Adipose tissue (tissue), 3 donors: ENCODE measurements around the gene PCYT1B. TPM values are rescaled to one million over a fixed set of nuclear protein-coding genes. Genes with fewer than 3 reads are reported as not detected.

Experiments used
- H3K27ac ChIP-seq: one replicate; pipeline ENCODE4 v1.5.1; 2013; ENCODE audit warnings: low read depth, low read length
- WGBS, 3 donors: extraction: QIAGEN DNeasy Blood & Tissue Kit; methylation state at CpG; one replicate each; pipeline ENCODE4 v1.1.7; 2013; 5-methylcytosine and 5-hydroxymethylcytosine counted together
- polyA plus RNA-seq, 3 donors: library from polyadenylated mRNA; stranded (reverse); fragments of 200-250 nt; gene quantifications; one replicate each; pipeline ENCODE4 v1.2.3, GENCODE V29; 2013
- donor health status: healthy with polysubstance abuse.
- donor health status: Bipolar disorder and iron deficiency.
- donor health status: healthy.

PCYT1B gene
- polyA plus RNA-seq, 3 donors, result 0.03 to 0.66 (median 0.22) TPM

- no peak overlapping the region for H3K27ac ChIP-seq
- WGBS, 3 donors, result 36 to 57% (median 40%) methylated on average over 4 of the region's 4 CpGs
Measured at GRCh38 chrX:24553011-24553410, 94.1 kb downstream of the PCYT1B start.

GRCh38 chrX:24550166-24550565 lies 97.0 kb downstream of the PCYT1B start:
- no peak overlapping the region for H3K27ac ChIP-seq
- WGBS, 3 donors, result 80 to 94% (median 88%) methylated on average over 5 of the region's 5 CpGs

DNA sequence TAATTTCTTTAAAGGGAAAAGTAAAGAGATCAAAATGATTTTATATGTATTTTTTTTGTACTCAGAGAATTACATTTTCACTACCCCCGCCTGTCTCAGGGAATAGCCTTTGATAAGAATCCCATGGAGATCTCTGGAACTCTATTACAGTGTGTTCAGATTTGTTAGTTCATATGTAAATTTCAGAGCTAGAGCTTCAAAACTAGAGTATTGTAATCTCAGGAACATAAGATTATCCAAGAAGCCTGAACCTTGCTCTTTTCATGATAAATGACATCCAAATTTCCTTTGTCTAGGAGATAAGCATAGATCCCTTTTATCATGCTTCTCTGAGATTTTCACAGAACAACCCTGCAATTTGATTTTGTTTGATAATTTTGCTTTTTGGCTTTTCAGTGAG lies 99.2 kb downstream of the PCYT1B start:
- 76 to 100% (median 98%) methylated on average over 1 of the region's 1 CpG for WGBS, 3 donors

DNA sequence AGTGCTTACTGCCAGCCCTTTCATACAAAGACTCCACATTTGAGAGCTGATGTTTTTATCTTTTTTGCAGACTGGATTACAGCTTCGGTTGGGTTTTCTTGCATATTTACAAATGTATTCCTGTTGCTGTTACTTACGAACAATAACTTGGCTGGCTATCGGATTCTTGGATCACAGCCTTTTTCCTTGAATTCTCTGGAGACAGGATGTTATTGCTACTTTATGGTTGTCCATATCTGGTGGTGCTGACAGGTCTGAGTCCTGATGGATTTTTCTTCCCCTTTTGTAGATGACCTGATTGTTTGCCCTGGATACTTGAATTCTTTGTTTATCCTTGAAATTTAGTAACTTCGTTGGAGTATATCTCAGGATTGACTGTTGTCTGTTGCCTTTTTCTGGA lies 104.4 kb downstream of the PCYT1B start:
- WGBS, 3 donors, result 46 to 59% (median 49%) methylated on average over 4 of the region's 4 CpGs
- no peak overlapping the region for H3K27ac ChIP-seq

More for the DNA sequence above, 99.2 kb downstream of the PCYT1B start:
- no peak overlapping the region for H3K27ac ChIP-seq

DNA sequence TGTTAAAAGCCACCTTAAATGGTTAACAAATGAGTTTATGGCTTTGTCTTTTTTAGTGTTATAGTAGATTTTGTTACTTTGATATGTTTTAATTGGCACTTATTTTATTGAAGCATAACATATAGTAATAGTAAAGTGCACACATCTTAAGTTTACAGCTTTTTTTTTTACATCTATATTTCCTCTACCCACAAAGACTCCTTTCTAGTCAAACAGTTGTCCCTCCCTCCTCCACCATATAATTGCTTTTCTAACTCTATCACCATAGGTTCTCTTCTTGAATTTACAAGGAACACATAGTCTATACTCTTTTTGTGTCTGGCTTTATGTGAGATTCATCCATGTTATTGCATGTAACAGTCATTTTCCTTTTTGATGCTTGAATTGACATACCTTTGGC lies 110.6 kb downstream of the PCYT1B start:
- H3K27ac ChIP-seq, result no peak overlapping the region

DNA sequence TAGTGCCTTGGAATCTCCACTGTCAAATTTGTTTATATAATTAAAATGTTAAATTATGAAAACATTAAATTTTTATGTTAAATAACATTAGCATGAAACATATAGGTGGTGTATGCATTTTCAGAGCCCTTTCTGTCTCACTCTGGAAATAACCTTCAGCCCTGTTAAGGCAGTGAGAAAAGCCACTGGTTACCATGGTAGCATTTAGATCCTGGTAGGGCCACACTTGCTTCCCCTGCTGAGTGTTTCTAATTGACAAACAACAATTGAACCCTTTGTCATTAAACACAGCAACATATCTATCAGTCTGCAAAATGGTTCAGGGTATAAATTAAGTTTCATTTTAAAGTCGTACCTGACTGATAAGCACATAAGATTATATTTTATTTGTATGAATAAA lies 118.5 kb downstream of the PCYT1B start:
- H3K27ac ChIP-seq, result no peak overlapping the region
- 55 to 87% (median 67%) methylated on average over 1 of the region's 1 CpG for WGBS, 3 donors

DNA sequence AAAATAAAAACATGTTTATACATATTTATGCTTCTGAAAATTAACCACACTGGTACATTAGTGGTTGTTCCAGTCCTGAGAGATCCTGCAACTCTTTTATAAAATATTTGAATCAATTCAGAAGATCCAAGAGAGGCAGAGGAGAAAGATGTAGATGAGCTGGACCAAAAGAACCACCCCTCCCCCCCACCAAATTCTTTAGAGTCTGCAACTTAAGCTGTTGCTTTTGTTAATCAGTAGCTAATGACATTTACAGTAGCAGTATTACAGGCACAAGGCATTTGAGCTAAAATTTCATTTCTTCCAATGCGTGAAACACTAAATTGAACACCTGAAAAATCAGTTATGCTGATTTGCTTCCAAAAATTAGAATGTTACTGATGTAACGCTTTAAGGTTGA lies 120.5 kb downstream of the PCYT1B start:
- WGBS, 3 donors, result 68 to 94% (median 91%) methylated on average over 2 of the region's 2 CpGs
- no peak overlapping the region for H3K27ac ChIP-seq

DNA sequence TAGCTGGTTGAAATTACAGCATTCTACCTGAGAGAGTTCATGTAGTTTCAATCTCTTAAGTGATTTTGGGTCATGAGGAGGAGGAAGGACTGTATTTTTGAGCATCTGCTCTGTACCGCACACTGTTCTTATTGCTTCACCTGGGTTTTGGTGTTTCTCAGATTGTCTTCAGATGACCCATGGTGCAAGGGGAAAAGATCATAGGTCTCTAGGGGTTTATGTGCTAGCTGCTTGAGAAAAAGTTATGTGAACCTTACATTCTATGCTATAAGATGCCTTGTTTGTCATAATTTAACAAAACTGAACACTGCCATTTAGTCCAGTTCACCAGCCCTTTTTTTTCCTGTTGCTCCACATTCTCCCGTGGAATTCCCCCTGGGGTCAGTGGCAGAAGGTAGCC lies 121.7 kb downstream of the PCYT1B start:
- 79 to 91% (median 90%) methylated on average over 2 of the region's 2 CpGs for WGBS, 3 donors
- no peak overlapping the region for H3K27ac ChIP-seq

DNA sequence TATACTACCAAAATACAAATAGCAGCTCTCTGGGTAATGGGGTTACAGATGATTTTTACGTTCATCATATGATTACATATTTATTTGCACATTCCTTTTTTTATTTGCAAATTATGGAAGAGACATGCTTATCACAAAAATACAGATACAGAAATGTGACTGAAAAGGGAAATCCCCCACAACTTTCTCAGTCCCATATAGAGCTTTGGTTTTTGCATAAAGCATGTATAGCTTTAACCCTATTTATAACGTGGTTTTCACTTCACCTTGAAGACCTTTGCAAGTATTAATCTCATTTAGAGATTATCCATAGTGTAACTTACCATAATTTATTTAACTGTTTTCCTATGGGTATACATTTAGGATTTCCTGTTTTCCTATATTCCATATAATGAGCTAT lies 126.7 kb downstream of the PCYT1B start:
- no peak overlapping the region for H3K27ac ChIP-seq
- 84 to 96% (median 93%) methylated on average over 2 of the region's 2 CpGs for WGBS, 3 donors

DNA sequence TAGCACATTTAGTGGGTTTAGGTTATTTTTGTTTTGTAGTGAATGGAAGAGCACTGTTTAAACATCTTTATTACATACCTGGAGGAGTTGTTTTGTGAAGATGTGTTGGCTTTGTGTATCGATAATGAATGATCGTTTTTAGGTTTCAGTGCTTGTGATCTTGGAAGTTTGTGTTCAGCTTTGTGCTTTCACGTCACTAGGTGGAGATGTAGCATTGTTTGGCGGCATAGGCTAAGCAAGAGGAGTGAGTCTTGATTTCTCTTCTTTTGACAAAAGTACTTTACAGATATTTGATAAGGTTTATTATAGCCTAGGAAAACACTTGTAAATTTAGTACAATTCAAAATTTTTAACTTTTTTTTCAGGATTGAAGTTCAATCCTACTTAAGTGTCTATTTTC lies 131.7 kb downstream of the PCYT1B start:
- WGBS, 3 donors, result 57 to 71% (median 63%) methylated on average over 4 of the region's 4 CpGs
- H3K27ac ChIP-seq, result no peak overlapping the region

DNA sequence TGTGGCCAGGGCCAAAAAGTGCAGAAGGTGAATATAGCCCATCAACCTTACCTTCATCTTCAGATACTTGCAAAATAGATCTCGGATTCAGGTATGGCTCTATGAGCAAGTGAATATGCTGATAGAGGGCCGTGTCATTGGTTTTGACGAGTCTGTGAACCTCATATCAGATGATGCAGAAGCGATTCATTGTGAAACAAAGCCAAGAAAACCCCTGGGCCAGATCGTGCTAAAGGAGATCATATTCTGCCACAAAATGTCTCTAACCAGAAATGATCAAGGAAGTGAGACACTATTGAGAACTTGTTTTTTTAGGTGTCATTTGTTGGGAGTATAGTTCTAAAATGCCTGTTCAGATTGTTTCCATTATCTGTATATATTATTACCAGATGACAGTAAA lies 133.7 kb downstream of the PCYT1B start:
- 68 to 82% (median 81%) methylated on average over 5 of the region's 5 CpGs for WGBS, 3 donors
- H3K27ac ChIP-seq, result no peak overlapping the region

DNA sequence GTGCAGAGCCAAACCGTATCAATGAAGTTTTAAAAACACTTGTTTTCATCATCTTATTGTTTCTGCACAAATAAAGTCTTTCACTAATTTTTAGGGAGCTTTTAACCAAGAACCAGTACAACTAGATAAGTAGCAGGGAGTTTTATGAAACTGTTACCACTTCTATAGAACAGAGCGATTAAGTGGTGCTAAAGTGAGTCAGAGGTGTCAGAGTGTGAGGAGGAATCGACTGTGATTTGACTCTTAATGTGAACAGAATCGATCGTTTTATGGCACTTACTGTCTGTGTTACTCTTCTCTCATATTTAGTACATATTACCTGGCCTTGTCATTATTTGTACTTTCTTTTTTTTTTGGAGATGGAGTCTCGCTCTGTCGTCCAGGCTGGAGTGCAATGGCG lies 138.8 kb downstream of the PCYT1B start:
- H3K27ac ChIP-seq, result no peak overlapping the region
- WGBS, 3 donors, result 90 to 97% (median 95%) methylated on average over 5 to 8 of the region's 8 CpGs

Other genes with a start within 250 kb of the PCYT1B start
- gene PDK3, start 182.1 kb downstream of the PCYT1B start, polyA plus RNA-seq, result 1 to 10 TPM; 1.7 to 7.6 (median 2.0) TPM
- 1 to 10 TPM; 2.8 to 4.4 (median 3.6) TPM for gene POLA1, start 46.6 kb upstream of the PCYT1B start, polyA plus RNA-seq